ENCODE results near the gene HLA-F. TPM values are rescaled to one million over a fixed set of nuclear protein-coding genes. Genes with fewer than 3 reads are reported as not detected.

The HLA-F gene
- total and polyA plus RNA-seq, 4 donors = 76.2 to 451 (median 153) TPM

DNA sequence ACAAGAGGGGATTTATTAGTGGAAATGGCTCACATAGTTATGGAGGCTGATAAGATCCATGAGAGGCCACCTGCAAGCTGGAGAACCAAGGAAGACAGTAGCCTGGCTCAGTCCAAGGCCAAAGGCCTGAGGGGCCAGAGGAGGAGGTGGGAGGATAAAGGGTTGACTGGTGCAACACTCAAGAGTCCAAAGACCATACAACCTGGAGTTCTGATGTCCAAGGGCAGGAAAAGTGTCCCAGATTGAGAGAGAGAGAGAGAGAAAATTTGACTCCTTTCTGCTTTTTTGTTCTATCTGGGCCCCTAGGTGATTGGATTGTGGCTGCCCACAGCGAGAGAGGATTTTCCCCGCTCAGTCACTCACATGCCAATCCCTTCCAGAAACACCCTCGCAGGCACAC is 8.0 kb downstream of the HLA-F start:
- peaks cover 0 to 28% (median 3%) of the 10 kb centered on the region in 3 donors for H3K27me3 ChIP-seq (ENCODE audit: control insufficient read depth in 3 of 3, insufficient read depth in 3 of 3, low read length in 2 of 3)
- 75 to 95% methylated on average over 3 of the region's 3 CpGs for WGBS, 2 donors
- H3K4me3 ChIP-seq = no peak overlapping the region
- DNase-seq (no peak), ATAC-seq (ENCODE audit: insufficient read depth, low FRiP score) (no peak)
- no peaks in the 10 kb centered on the region for H3K4me1 ChIP-seq (ENCODE audit: control insufficient read depth in 5 of 5, insufficient read depth in 5 of 5, low read length in 5 of 5)
- TF ChIP-seq, protein P1, sequence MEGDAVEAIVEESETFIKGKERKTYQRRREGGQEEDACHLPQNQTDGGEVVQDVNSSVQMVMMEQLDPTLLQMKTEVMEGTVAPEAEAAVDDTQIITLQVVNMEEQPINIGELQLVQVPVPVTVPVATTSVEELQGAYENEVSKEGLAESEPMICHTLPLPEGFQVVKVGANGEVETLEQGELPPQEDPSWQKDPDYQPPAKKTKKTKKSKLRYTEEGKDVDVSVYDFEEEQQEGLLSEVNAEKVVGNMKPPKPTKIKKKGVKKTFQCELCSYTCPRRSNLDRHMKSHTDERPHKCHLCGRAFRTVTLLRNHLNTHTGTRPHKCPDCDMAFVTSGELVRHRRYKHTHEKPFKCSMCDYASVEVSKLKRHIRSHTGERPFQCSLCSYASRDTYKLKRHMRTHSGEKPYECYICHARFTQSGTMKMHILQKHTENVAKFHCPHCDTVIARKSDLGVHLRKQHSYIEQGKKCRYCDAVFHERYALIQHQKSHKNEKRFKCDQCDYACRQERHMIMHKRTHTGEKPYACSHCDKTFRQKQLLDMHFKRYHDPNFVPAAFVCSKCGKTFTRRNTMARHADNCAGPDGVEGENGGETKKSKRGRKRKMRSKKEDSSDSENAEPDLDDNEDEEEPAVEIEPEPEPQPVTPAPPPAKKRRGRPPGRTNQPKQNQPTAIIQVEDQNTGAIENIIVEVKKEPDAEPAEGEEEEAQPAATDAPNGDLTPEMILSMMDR (IDR thresholded peaks at IDR 0.05; ENCODE audit: control extremely low read depth, extremely low read depth) = no peak
- H3K9ac ChIP-seq (ENCODE audit: insufficient read depth in 1 of 2, low read length in 2 of 2) = no peak overlapping the region
- no peaks in the 10 kb centered on the region for H3K9me3 ChIP-seq (ENCODE audit: control insufficient read depth in 4 of 4, insufficient read depth in 3 of 4, low read length in 3 of 4)
- H3K36me3 ChIP-seq (ENCODE audit: control insufficient read depth in 4 of 4, insufficient read depth in 4 of 4, low read length in 4 of 4) = peaks cover 0 to 12% (median 0%) of the 10 kb centered on the region in 4 donors
- no peak overlapping the region for H3K27ac ChIP-seq (ENCODE audit: low read depth in 1 of 2, low read length in 1 of 2)

DNA sequence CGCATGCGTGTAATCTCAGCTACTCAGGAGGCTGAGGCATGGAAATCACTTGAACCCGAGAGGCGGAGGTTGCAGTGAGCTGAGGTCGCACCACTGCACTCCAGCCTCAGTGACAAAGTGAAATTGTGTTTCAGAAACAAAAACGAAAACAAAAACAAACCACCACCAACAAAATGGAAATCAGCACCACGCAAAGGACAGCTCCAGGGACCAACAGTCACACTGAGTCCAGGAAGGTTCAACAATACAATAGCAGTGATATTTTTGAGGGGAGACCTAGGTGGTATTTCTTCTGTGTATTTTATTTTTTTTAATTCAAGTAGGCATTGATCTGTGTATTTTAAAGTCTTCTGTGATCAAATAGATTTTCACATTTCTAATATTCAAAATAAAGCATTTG is 9.8 kb downstream of the HLA-F start:
- TF ChIP-seq, protein P1 (IDR thresholded peaks at IDR 0.05; ENCODE audit: control extremely low read depth, extremely low read depth) = no peak
- WGBS, 2 donors = 69 to 88% methylated on average over 7 of the region's 7 CpGs
- H3K9me3 ChIP-seq (ENCODE audit: control insufficient read depth in 4 of 4, insufficient read depth in 3 of 4, low read length in 3 of 4) = no peaks in the 10 kb centered on the region
- H3K4me3 ChIP-seq = no peak overlapping the region
- peaks cover 0 to 17% (median 0%) of the 10 kb centered on the region in 3 donors for H3K27me3 ChIP-seq (ENCODE audit: control insufficient read depth in 3 of 3, insufficient read depth in 3 of 3, low read length in 2 of 3)
- H3K27ac ChIP-seq (ENCODE audit: low read depth in 1 of 2, low read length in 1 of 2) = no peak overlapping the region
- peaks cover 0 to 3% (median 0%) of the 10 kb centered on the region in 4 donors for H3K36me3 ChIP-seq (ENCODE audit: control insufficient read depth in 4 of 4, insufficient read depth in 4 of 4, low read length in 4 of 4)
- no peak for DNase-seq
- no peaks in the 10 kb centered on the region for H3K4me1 ChIP-seq (ENCODE audit: control insufficient read depth in 5 of 5, insufficient read depth in 5 of 5, low read length in 5 of 5)
- H3K9ac ChIP-seq (ENCODE audit: insufficient read depth in 1 of 2, low read length in 2 of 2) = no peak overlapping the region
- no peak for ATAC-seq (ENCODE audit: insufficient read depth, low FRiP score)

DNA sequence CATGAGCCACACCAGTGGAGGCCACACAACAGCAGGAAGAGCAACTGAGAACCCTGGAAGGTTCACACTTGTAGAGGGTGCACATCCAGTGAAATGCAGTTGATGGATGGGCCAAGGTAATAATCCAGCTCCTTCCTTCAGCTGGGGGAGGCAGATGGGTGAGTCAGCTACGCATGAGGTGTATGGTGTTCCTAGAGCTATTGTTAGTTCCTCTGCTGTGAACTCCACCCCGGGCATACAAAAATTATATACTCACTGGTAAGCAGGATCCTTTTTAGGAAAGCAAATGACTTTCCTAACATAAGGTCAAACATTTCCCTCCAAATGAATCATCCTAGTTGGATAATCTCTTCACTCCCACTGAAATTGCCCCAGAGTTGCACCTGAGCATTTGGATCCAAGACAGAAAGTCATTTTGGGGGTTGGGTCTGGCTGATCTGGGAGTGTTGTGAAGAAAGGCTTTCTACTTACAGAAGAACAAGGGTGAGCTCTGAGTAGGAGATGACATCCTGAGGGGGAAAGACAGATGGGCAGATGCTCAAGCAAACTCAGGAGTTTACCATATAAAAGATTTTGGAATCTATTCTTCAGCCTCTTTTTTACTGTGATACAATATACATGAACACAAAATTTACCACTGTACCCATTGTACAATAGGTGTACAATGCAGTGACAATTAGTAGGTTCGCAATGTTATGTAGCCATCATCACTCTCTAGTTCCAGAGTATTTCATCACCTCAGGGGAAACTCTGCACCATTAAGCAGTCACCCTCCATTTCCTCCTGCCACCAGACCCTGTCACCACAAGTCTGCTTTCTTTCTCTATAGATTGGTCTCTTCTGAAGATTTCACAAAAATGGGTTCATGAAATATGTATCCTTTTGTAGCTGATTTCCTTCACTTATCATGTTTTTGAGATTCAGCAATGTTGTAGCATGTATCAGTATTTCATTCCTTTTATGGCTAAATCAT is 11.1 kb downstream of the HLA-F start:
- H3K4me1 ChIP-seq (ENCODE audit: control insufficient read depth in 5 of 5, insufficient read depth in 5 of 5, low read length in 5 of 5) = no peaks in the 10 kb centered on the region
- DNase-seq = no peak
- no peak overlapping the region for H3K4me3 ChIP-seq
- H3K9ac ChIP-seq (ENCODE audit: insufficient read depth in 1 of 2, low read length in 2 of 2) = no peak overlapping the region
- no peaks in the 10 kb centered on the region for H3K36me3 ChIP-seq (ENCODE audit: control insufficient read depth in 4 of 4, insufficient read depth in 4 of 4, low read length in 4 of 4)
- TF ChIP-seq, protein P1 (IDR thresholded peaks at IDR 0.05; ENCODE audit: control extremely low read depth, extremely low read depth) = no peak
- WGBS, 2 donors = 63 to 71% methylated on average over 3 of the region's 3 CpGs
- no peak for ATAC-seq (ENCODE audit: insufficient read depth, low FRiP score)
- H3K27ac ChIP-seq (ENCODE audit: low read depth in 1 of 2, low read length in 1 of 2) = no peak overlapping the region
- no peaks in the 10 kb centered on the region for H3K9me3 ChIP-seq (ENCODE audit: control insufficient read depth in 4 of 4, insufficient read depth in 3 of 4, low read length in 3 of 4)
- H3K27me3 ChIP-seq (ENCODE audit: control insufficient read depth in 3 of 3, insufficient read depth in 3 of 3, low read length in 2 of 3) = peaks cover 0 to 17% (median 0%) of the 10 kb centered on the region in 3 donors

Measured in lung (tissue), 12 donors.